Measurements from ENCODE around the gene GGA1.
A peak's percentile ranks its signal among the peaks of the same experiment; 100 is the strongest.
"Not testable (repeated sequence)": the region's sequence is repeated elsewhere in the genome, so short reads cannot be mapped to it uniquely, and the experiment has no call there.

The GGA1 gene

GRCh38 chr22:37654563-37655251 is 46.1 kb downstream of the GGA1 start:
- DNase-seq (ENCODE audit: low read depth): no peak

GRCh38 chr22:37655252-37655563 is 46.6 kb downstream of the GGA1 start:
- DNase-seq (ENCODE audit: low read depth): no peak

GRCh38 chr22:37656583-37656982 is 47.9 kb downstream of the GGA1 start:
- DNase-seq (ENCODE audit: low read depth): not testable (repeated sequence)

GRCh38 chr22:37657590-37658132 is 49.0 kb downstream of the GGA1 start:
- no peak for DNase-seq (ENCODE audit: low read depth)

GRCh38 chr22:37658133-37659065 is 49.8 kb downstream of the GGA1 start, which contains the start of gene PDXP:
Gene PDXP (plus strand): TSS chr22:37658723. CDS start chr22:37658783, 60 bp downstream.
- DNase-seq (ENCODE audit: low read depth): peak; percentile 98

- no peak for DNase-seq (ENCODE audit: low read depth)
These were observed 50.6 kb downstream of the GGA1 start for GRCh38 chr22:37659066-37659896.

- DNase-seq (ENCODE audit: low read depth): no peak
These were observed 51.5 kb downstream of the GGA1 start for GRCh38 chr22:37659897-37660708.

- no peak for DNase-seq (ENCODE audit: low read depth)
These were observed 52.0 kb downstream of the GGA1 start for GRCh38 chr22:37660709-37661045.

- no peak for DNase-seq (ENCODE audit: low read depth)
These were observed 52.7 kb downstream of the GGA1 start for GRCh38 chr22:37661160-37661924.

GRCh38 chr22:37662039-37662438 is 53.4 kb downstream of the GGA1 start:
- no peak for DNase-seq (ENCODE audit: low read depth)

GRCh38 chr22:37663521-37664140 is 55.0 kb downstream of the GGA1 start:
- no peak for DNase-seq (ENCODE audit: low read depth)

- no peak for DNase-seq (ENCODE audit: low read depth)
These were observed 55.8 kb downstream of the GGA1 start for GRCh38 chr22:37664249-37665101.

- DNase-seq (ENCODE audit: low read depth): no peak
These were observed 56.9 kb downstream of the GGA1 start for GRCh38 chr22:37665487-37665886.

GRCh38 chr22:37669586-37669985 is 61.0 kb downstream of the GGA1 start:
- DNase-seq (ENCODE audit: low read depth): no peak

GRCh38 chr22:37672206-37672919 is 63.7 kb downstream of the GGA1 start:
- no peak for DNase-seq (ENCODE audit: low read depth)

GRCh38 chr22:37672920-37673455 is 64.4 kb downstream of the GGA1 start:
- no peak for DNase-seq (ENCODE audit: low read depth)

GRCh38 chr22:37674248-37674647 is 65.6 kb downstream of the GGA1 start:
- no peak for DNase-seq (ENCODE audit: low read depth)

Measured in activated T-cell treated with anti-CD3 and anti-CD28 coated beads for 24 hours (primary cell).